NB4 (cell line): ENCODE measurements around the gene CD300LD.

Experiments used
- CTCF ChIP-seq: IDR thresholded peaks from one replicate; pipeline ENCODE4 v1.5.1; 2012; ENCODE audit warnings: low read depth, low read length
- MYC ChIP-seq: IDR thresholded peaks from 2 replicates; pipeline ENCODE4 v1.6.1; 2011; ENCODE audit warnings: low read depth, low read length
- POLR2A ChIP-seq: IDR thresholded peaks from 2 replicates; pipeline ENCODE4 v1.6.1; 2011; ENCODE audit warnings: mild to moderate bottlenecking; ENCODE audit not compliant: insufficient read length; ENCODE audit errors: extremely low read depth

- TF ChIP-seq CTCF = no peak
- TF ChIP-seq POLR2A = no peak
- TF ChIP-seq MYC = no peak
Observed at GRCh38 chr17:74574489-74575142, 17.5 kb downstream of the CD300LD start.
